Hepatic stellate cell (primary cell): ENCODE results near the gene ACLY.
"Not testable (repeated sequence)": the region's sequence is repeated elsewhere in the genome, so short reads cannot be mapped to it uniquely, and the experiment has no call there.

ENCODE experiments used
- DNase-seq: peaks from one replicate; pipeline ENCODE4 v3.0.0; 2011; ENCODE audit warnings: low spot score

Gene ACLY

DNA sequence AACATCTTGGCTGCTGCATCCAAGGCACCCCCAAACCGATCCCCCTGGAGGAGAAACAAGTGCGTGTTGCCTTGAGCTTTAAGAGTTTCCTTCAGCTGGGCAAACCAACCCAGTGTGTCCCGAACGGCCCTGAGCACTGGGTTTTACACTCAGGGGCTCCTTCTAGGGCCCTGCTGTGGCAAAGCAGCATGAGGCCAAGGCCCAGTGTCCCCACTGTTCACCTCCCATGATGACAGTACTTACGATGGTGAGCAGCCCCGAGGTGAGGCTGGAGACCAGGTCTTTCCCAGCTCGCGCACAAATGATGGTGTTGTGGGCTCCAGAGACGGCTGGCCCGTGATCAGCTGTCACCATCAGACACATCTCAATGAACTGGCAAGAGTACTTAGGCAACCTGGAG is 47.0 kb downstream of the ACLY start:
- DNase-seq, result no peak

DNA sequence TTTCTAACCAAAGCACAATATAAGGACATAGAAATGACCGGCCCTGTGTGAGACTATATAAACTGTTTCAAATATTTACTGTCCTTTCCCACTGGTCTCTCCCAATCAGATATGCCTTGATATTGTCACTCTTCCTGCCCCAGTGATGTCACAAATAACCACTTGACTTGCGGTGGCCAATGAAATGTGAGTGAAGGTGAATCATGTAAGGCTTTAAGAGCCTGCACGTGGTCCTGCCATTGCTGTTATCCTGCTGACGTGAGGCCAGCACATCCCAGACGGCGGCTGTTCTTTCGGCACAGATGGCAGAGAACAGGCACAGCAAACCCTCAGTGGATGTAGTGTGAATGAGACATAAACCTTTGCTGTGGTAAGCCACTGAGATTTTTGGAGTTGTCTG is 48.1 kb downstream of the ACLY start:
- DNase-seq, result no peak

DNA sequence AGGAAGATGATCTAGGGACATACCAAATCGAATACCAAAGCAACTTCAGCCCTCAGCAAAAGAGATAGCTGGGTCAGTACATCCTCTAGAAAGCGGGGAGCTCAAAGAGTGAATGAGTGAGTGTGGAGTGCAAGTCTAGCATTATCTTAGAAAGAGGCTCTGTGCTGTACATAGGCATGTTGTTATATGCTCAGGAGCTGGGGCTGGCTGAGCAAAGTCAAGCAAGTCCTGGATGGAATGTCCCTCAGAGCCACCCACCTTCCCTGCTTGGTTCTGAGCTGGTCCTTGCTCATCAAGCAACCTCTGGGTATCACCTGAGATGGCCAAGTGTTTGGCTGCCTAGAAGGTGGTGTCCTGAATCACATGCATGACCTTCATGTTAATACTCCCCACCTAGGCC is 48.7 kb downstream of the ACLY start:
- DNase-seq, result no peak

DNA sequence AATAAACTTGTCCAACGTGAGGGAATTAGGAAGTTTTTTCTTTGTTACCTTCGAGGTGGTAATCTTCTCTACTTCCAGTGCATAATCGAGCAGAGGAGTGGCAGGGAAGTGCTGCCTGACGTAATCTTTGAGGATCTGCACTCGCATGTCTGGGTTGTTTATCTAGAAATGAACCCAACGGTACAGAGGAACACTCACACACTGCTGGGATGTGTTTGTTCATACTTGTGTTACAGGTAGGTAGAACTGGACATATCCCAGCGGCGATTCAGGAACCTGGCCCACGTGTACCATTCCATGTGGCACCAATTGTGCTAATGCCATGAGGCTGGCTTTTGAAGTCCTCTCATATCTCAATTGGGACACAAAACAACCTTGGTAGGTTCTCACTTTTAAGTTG is 49.3 kb downstream of the ACLY start:
- no peak for DNase-seq

DNA sequence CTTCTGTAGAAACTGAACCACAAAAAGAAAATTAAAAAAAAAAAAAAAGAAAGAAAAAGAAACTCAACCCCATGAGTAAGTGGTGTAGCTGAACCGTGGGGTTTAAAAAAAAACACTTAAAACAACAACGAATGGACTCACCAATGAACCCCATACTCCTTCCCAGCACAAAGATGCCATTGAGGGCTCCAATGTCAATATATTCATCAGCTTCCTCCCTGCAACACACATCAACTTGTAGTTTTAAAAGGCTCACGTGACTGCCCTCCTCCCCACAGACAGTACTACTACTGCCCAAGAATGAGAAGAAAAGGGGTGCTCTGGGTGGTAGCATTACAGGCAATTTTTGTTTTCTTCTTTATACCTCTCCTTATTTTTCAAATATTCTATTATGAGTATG is 50.2 kb downstream of the ACLY start:
- no peak for DNase-seq

DNA sequence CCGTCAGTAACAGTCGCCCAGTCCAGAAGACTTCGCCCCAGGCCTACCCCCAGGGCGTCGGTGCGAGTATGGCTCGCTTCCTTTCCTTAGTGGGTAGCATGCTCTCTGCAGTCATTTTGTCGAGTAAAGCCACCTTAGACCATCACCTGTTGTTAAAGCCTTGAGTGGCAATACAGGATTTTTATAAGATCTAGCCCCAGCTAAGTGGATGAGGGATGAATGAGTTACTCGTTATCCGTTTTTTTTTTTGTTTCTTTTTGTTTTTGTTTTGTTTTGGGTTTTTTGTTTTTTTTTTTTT is 53.2 kb downstream of the ACLY start:
- no peak for DNase-seq

DNA sequence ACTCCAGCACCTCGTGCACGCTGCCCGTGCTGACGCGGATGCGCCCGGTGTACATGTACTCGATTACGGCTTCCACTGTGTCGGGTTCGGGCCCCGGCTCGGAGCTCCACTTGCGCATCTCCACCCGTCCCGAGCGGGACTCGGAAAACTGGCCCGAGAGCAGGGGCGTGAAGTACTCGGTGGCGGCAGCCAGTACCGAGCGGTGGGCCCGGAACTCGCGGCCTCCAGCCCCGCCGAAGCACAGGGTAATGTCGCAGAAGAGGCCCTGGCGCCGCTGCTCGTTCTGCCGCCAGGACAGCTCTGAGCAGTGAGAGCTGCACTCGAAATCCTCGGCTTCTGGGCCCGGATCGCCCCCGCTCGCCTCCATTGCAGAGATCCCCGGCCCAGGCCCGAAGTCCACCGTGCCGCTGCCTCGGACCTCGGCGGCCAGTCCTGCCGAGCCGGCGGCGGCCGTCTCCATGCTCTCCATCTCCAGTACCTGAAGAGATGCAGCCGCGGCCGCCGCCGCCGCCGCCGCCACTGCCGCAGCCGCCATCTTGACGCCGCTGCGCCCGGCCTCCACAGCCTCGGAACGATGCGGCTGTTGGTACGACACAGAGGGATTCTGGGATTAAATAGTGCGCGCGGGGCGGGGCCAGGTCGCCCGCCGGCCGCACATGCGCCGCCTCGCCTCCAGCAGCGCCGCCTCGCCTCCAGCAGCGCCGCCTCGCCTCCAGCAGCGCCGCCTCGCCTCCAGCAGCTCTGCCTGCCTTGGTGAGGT is 53.7 kb downstream of the ACLY start, which contains the start of gene KLHL11:
TSS of gene KLHL11 (minus strand) at position 588 of the 760 bp plus-strand sequence. CDS start at position 535, 53 bp downstream.
- peak; percentile 94 for DNase-seq

DNA sequence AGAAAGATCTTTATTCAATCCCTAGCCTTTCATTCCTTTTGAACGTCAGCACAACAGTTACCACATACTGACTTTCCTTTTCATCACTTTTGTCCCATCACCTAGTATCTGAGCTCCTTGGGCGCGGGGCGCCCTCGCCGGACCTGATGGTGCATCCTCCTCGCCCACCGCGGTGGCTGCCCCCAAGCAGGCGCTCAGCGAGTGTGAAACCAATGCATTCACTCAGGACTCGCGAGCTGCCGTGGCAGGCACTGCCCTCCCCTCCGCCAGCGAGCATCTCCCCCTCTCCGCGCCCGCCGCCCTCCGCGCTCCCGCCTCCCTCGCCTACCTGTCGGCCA is 54.3 kb downstream of the ACLY start:
- DNase-seq, result no peak

DNA sequence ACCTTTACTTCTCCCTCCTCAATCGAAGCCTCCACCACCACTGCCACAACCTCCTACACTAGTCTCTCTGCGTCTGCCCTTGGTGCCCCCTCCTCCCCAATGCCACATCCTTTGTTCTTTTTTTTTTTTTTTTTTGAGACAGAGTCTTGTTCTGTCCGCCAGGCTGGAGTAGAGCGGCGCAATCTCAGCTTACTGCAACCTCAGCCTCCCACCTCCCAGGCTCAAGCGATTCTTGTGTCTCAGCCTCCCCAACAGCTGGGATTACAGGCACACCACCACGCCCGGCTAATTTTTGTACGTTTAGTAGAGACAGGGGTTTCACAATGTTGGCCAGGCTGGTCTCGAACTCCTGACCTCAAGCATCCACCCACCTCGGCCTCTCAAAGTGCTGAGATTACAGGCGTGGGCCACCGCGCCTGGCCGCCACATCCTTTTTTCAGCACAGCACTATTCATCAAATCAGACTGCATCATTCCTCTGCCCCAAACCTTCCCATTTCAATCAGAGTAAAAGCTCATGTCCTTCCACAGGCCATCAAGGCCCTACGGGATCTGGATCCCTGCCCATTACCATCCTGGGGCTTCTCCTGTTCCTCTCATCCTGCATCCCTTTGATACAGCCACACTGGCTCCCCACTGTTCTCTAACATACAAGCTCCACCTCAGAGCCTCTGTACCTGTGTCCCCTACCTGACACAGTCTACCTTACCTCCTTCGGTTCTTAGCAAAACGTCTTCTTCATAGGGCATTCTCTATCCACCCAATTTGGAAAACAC is 55.5 kb downstream of the ACLY start:
- no peak for DNase-seq

DNA sequence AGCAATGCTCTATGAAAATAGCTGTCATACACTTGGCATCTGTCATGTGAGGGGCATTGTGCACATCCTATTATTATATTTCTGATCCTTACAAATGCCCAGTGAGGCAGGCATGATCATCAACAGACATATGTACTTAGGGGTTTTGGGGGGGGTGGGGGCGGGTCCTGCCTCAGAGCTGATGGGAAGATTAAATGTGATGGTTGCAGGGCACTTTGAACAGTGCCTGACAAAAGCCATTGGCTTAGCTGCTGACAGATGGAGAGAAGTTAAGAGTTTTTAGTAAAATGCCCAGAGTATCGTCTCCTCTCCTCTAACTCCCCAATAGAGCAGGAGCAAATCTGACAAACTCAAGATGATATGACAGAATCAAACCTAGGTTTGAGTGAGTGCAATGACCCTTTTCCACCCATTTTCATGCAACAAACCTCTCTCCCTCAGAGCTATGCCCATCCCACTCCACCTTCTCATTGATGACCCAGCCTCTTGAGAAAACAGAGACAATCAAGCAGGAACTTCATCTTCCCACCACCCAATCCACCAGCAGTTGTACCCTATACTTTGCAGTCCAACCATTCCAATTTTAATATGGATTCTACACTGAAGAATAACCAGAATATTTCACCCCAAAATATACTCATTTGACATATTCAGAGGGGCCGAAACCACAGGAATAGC is 58.4 kb downstream of the ACLY start:
- no peak for DNase-seq

DNA sequence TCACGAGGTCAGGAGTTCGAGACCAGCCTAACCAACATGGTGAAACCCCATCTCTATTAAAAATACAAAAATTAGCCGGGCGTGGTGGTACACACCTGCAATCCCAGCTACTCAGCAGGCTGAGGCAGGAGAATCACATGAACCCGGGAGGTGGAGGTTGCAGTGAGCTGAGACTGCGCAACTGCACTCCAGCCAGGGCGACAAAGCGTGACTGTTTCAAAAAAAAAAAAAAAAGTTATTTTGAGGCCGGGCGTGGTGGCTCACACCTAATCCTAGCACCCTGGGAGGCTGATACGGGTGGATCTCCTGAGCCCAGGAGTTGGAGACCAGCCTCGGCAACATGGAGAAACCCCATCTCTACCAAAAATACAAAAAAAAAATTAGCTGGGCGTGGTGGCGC is 67.4 kb downstream of the ACLY start:
- not testable (repeated sequence) for DNase-seq

DNA sequence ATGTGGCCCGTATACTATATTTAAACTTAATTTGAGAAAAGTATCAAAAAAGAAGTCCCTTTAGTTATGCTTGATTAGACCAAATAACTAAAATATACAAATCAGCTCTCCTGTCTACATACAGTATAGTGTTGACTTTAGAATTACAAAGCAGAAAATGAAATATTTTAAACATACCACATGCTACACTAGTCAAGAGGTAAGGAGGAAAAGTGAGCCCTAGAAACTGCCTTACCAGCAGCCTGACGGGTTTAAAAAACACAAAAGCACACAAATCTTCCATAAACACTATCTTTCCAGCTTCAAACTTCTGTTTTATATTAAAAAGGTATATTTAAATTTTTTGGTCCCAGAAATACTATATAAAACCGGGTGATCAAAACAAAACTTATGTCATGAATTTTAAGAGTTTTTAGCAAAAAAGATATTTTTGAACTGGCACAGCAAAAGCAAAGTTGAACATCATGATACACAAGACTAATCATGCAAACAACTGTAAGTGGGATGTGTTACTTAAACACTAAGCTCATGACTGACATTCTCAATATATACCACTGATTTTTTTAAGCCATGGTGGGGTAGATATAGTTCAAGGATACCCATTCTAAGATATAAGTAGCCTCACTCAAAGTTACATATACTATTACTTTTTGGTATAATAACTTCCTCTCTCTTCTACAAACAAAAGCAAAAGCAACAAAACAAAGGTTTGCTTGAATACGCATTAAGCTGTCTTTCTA is 69.3 kb downstream of the ACLY start:
- no peak for DNase-seq

DNA sequence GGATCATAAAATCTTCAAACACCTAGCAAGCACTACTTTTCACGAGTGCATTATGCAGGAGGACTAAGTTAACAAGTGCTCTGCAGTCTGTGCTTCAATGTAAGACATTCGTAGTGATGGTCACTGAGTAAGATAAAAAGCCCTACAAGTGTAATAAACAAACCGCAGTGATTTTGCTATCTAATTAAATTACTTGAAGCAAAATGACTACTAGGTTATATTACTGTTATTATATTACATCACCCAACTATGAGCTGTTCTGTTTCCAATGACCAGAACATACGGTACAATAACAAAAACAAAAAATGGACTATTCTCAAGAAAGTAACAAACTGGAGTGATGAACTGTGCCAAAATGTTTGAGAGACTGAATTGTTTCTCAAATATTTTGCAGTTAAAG is 70.0 kb downstream of the ACLY start:
- DNase-seq, result no peak

DNA sequence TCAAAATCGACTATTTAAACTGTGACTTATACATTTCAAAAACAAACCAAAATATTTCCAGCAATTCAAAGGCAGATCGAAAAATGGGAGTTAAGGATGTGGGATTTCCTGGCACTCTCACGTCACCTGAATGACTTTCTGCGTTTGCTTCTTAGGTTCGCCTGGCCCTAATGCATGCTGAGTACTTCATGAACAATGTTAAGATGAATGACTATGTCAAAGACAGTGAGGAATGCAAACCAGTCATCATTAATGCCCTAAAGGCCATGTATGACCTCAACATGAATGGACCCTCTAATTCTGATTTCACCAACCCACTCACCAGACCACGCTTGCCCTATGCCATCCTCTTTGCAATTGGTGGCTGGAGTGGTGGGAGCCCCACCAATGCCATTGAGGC is 73.8 kb downstream of the ACLY start:
- DNase-seq, result no peak

DNA sequence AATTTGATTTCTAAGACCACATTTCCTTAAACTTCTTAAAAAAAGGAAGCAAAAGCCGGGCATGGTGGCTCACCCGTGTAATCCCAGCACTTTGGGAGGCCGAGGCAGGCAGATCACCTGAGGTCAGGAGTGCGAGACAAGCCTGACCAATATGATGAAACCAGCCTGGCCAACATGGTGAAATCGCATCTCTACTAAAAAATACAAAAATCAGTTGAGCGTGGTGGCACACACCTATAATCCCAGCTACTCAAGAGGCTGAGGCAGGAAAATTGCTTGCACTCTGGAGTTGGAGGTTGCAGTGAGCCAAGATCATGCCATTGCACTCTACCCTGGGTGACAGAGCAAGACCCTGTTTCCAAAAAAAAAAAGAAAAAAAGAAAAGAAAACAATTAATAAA is 78.0 kb downstream of the ACLY start:
- DNase-seq, result not testable (repeated sequence)

DNA sequence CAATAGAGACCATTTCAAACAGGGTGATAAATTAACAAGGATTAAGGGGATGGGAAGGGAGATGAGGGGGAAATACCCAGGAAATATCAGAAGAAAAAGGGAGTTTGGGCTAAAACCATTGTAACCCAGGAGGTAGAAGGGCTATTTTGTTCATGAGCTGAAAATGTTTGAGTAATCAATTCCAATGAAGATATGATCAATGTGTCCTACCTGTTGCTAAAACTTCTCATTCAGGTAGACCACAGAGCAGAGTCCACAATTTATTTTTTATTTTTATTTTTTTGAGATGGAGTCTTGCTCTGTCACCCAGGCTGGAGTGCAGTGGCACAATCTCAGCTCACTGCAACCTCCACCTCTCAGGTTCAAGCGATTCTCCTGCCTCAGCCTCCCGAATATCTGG is 79.3 kb downstream of the ACLY start:
- not testable (repeated sequence) for DNase-seq

DNA sequence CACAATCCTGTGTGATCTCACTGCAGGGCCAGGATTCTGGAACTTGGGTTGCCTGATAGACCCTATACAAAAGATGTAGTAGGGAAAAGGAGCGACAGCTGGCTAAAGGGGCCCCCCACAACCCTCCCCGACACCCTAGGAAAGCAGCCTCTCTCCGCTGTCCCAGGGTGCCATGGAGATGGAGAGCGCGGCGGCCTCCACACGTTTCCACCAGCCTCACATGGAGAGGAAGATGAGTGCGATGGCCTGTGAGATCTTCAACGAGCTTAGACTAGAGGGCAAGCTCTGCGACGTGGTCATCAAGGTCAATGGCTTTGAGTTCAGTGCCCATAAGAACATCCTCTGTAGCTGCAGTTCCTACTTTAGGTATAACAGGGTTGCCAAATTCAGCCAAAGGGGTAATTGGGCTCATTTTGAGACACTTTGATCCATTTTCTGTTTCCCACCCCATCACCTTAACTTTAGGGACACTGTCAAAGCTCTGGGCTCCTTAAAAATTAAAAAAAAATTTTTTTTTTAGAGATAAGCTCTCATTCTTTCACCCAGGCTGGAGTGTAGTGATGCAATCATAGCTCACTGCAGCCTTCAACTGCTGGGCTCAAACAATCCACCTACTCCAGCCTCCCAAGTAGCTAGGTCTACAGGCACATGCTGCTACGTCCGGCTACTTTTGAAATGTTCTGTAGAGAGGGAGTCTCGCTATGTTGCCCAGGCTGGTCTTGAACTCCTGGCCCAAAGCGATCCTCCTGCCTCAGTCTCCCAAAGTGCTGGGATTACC is 80.8 kb downstream of the ACLY start, which contains the start of gene KLHL10:
TSS of gene KLHL10 (plus strand) at position 65 of the 778 bp plus-strand sequence. CDS start at position 173, 108 bp downstream.
- no peak for DNase-seq

DNA sequence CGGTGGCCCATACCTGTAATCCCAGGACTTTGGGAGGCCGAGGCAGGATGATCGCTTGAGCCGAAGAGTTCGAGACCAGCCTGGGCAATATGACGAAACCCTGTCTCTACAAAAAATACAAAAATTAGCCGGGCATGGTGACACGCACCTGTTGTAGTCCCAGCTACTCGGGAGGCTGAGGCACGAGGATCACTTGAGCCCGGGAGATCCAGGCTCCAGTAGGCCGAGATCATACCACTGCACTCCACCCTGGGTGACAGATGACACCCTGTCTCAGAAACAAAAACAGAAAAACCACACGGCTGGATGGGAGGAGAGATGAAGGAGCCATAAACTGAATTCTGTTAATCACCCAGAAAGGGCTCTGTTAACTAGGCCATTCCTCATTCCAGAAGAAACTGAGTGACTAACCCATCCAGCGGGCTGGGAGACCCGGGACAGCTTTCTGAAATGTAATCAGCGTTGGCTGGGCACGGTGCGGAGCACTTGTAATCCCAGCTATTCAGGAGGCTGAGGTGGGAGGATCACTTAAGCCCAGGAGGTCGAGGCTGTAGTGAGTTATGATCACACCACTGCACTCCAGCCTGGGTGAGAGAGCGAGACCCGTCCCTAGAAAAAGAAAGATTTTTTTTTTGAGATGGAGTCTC is 82.1 kb downstream of the ACLY start:
- no peak for DNase-seq

DNA sequence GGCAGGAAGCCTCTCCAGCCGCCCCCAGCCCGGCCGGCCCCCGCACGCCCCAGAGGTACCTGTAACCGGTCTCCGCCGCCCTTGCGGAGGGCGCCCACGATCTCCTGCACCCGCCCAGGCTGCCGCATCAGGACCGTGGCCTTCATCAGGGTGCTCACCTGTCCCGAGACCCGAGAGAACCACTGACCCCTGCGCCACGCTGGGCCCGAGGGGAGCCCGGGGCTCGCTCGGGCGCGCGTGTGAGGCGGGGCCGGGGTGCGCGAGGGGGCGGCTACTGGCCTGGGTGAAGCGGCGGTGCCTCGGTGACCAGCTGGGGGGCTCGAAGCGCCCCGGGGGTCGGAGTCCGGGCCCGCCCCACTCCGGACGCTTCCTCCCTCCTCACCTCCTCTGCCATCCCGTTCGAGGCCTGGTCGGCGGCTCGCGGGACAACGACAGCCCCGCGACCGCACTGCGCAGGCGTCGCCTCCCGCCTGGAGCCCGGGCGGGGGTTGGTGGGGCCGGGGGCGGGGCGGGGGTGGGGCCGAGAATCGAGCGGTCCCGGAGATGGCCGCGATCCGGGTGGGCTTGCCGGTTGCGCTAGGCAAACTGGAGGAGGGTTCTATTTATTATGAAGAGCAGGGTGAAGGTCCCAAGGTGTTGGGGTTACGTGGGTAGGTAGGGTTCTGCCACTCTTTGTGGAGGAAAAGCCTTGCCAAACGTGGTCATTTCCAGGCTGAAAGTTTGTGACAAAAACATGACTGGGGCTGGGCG is 82.8 kb downstream of the ACLY start, which contains the start of gene NT5C3B:
TSS of gene NT5C3B (minus strand) at position 433 of the 750 bp plus-strand sequence. CDS start at position 394, 39 bp downstream.
- peak; percentile 94 for DNase-seq

DNA sequence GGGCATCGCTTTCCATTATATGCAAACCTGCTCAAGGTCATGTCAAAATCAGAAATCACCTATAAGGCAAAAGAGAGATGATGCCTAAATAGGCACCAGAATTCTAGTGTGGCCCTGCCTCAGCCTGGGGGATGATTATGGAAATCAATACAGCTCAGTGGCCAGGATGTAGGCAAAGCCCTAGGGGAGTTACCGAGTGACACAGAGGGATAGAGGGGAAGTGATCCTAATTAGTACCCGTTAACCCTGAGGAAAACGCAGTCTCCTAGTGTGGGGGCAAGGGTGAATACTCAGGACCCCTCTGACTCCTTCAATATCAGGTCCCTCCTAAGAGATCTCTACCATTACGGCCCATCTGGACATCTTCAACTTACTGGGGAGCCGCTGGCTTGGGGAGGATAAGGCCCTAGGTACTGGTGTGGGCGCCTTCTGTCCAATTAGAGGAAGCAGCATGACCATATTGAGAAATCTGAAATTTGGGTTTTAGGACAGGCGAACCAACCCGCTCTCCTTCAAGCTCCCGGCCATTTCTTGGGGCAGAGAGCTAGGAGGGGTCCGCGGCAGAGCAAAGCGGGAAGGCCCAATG is 83.4 kb downstream of the ACLY start:
- peak; percentile 21 for DNase-seq
